Breast epithelium (tissue), 3 donors: ENCODE data around the gene CYP21A2.

Experiments
- CTCF ChIP-seq, 3 donors: fragments of 450-650 bp; IDR thresholded peaks; one replicate each; pipeline ENCODE4 v1.5.1; 2016 to 2017; ENCODE audit warnings: antibody characterized with exemption in 3 of 3, mild to moderate bottlenecking in 3 of 3, moderate library complexity in 3 of 3
- POLR2A ChIP-seq: fragments of 450-650 bp; IDR thresholded peaks from one replicate; pipeline ENCODE4 v1.6.1; 2016; ENCODE audit warnings: antibody characterized with exemption, mild to moderate bottlenecking, moderate library complexity

GRCh38 chr6:32060966-32061655 lies 22.9 kb downstream of the CYP21A2 start:
- TF ChIP-seq CTCF (IDR thresholded peaks at IDR 0.05) (no peak), POLR2A (no peak)
